ENCODE measurements around the gene VPS33A. TPM values are rescaled to one million over a fixed set of nuclear protein-coding genes. Genes with fewer than 3 reads are reported as not detected.

Gene VPS33A
- total RNA-seq, 4 donors from 2014 or later, result 12.6 to 23.6 (median 19.2) TPM

- Histone ChIP-seq H3K4me1 (no peaks in the 10 kb centered on the region), H3K27me3 (peaks cover 0 to 13% of the 10 kb centered on the region in 2 donors), H3K27ac (no peak overlapping the region), H3K4me3 (no peak overlapping the region), H3K36me3 (no peaks in the 10 kb centered on the region), H3K9me3 (peaks cover 0 to 5% (median 1%) of the 10 kb centered on the region in 4 donors)
- 79 to 83% methylated on average over 33 to 34 of the region's 34 CpGs for WGBS, 2 donors
- no peak for DNase-seq (ENCODE audit: low spot score in 2 of 2)
- TF ChIP-seq EP300 (IDR thresholded peaks at IDR 0.05) (no peak), CTCF (IDR thresholded peaks at IDR 0.05) (no peak), POLR2A (IDR thresholded peaks at IDR 0.05) (no peak)
Observed at GRCh38 chr12:122189626-122190475, 76.4 kb downstream of the VPS33A start.

GRCh38 chr12:122187466-122187865 lies 78.8 kb downstream of the VPS33A start:
- no peak for DNase-seq (ENCODE audit: low spot score in 2 of 2)
- H3K36me3 ChIP-seq, result no peaks in the 10 kb centered on the region
- no peak overlapping the region for H3K4me3 ChIP-seq
- WGBS, 2 donors, result 53 to 56% methylated on average over 12 of the region's 12 CpGs
- peaks cover 0 to 11% (median 4%) of the 10 kb centered on the region in 4 donors for H3K4me1 ChIP-seq
- no peak overlapping the region for H3K27ac ChIP-seq
- H3K9me3 ChIP-seq, result no peaks in the 10 kb centered on the region
- peaks cover 0 to 35% of the 10 kb centered on the region in 2 donors for H3K27me3 ChIP-seq
- TF ChIP-seq CTCF (IDR thresholded peaks at IDR 0.05), result no peak
- TF ChIP-seq POLR2A (IDR thresholded peaks at IDR 0.05), result no peak
- no peak for TF ChIP-seq EP300 (IDR thresholded peaks at IDR 0.05)

- H3K4me1 ChIP-seq, result peaks cover 0 to 11% (median 4%) of the 10 kb centered on the region in 4 donors
- no peaks in the 10 kb centered on the region for H3K36me3 ChIP-seq
- H3K27ac ChIP-seq, result no peak overlapping the region
- no peak overlapping the region for H3K4me3 ChIP-seq
- H3K9me3 ChIP-seq, result no peaks in the 10 kb centered on the region
- no peak for TF ChIP-seq POLR2A (IDR thresholded peaks at IDR 0.05)
- TF ChIP-seq EP300 (IDR thresholded peaks at IDR 0.05), result no peak
- no peak for TF ChIP-seq CTCF (IDR thresholded peaks at IDR 0.05)
- peaks cover 0 to 42% of the 10 kb centered on the region in 2 donors for H3K27me3 ChIP-seq
- 88 to 94% methylated on average over 9 to 10 of the region's 10 CpGs for WGBS, 2 donors
- DNase-seq (ENCODE audit: low spot score in 2 of 2), result no peak
Observed at GRCh38 chr12:122185494-122186082, 80.7 kb downstream of the VPS33A start.

GRCh38 chr12:122185079-122185478 lies 81.2 kb downstream of the VPS33A start:
- TF ChIP-seq POLR2A (IDR thresholded peaks at IDR 0.05), result no peak
- TF ChIP-seq EP300 (IDR thresholded peaks at IDR 0.05), result no peak
- TF ChIP-seq CTCF (IDR thresholded peaks at IDR 0.05), result no peak
- Histone ChIP-seq H3K27ac (no peak overlapping the region), H3K4me3 (no peak overlapping the region), H3K36me3 (no peaks in the 10 kb centered on the region), H3K9me3 (no peaks in the 10 kb centered on the region), H3K27me3 (peaks cover 0 to 38% of the 10 kb centered on the region in 2 donors), H3K4me1 (peaks cover 0 to 11% (median 4%) of the 10 kb centered on the region in 4 donors)
- 86 to 88% methylated on average over 7 of the region's 7 CpGs for WGBS, 2 donors
- DNase-seq (ENCODE audit: low spot score in 2 of 2), result no peak

GRCh38 chr12:122184517-122184916 lies 81.8 kb downstream of the VPS33A start:
- Histone ChIP-seq H3K36me3 (no peaks in the 10 kb centered on the region), H3K4me1 (peaks cover 0 to 11% (median 4%) of the 10 kb centered on the region in 4 donors), H3K4me3 (no peak overlapping the region), H3K27ac (no peak overlapping the region), H3K27me3 (peaks cover 0 to 36% of the 10 kb centered on the region in 2 donors), H3K9me3 (no peaks in the 10 kb centered on the region)
- DNase-seq (ENCODE audit: low spot score in 2 of 2), result no peak
- TF ChIP-seq POLR2A (IDR thresholded peaks at IDR 0.05), result no peak
- no peak for TF ChIP-seq EP300 (IDR thresholded peaks at IDR 0.05)
- TF ChIP-seq CTCF (IDR thresholded peaks at IDR 0.05), result no peak
- 81 to 84% methylated on average over 18 of the region's 18 CpGs for WGBS, 2 donors
